KMS-11 (cell line): Measurements from ENCODE around the gene CLDN9.

Source experiments
- H2AFZ ChIP-seq: fragments of 200-600 bp; sonication (generic); 2 replicates; pipeline ENCODE4 v1.6.1; 2016; ENCODE audit warnings: antibody characterized with exemption, mixed run types, low read depth
- H3K27ac ChIP-seq: fragments of 200-600 bp; sonication (generic); 2 replicates; pipeline ENCODE4 v1.6.1; 2016; ENCODE audit warnings: mild to moderate bottlenecking, mixed run types
- H3K27me3 ChIP-seq: fragments of 200-600 bp; sonication (generic); 2 replicates; pipeline ENCODE4 v1.6.1; 2017; ENCODE audit warnings: mild to moderate bottlenecking, low read depth, mixed run types, moderate library complexity; ENCODE audit not compliant: insufficient read depth
- H3K36me3 ChIP-seq: fragments of 200-600 bp; sonication (generic); 2 replicates; pipeline ENCODE4 v1.6.1; 2017; ENCODE audit warnings: mild to moderate bottlenecking, mixed run types; ENCODE audit not compliant: insufficient read depth
- H3K4me1 ChIP-seq: fragments of 200-600 bp; sonication (generic); 2 replicates; pipeline ENCODE4 v1.6.1; 2016; ENCODE audit warnings: mild to moderate bottlenecking, low read depth, mixed run types; ENCODE audit not compliant: poor library complexity, severe bottlenecking
- H3K4me2 ChIP-seq: fragments of 200-600 bp; sonication (generic); 2 replicates; pipeline ENCODE4 v1.7.0; 2016; ENCODE audit warnings: mild to moderate bottlenecking, mixed run types
- H3K4me3 ChIP-seq: fragments of 200-600 bp; sonication (generic); IDR thresholded peaks from 2 replicates; pipeline ENCODE4 v1.6.1; 2017; ENCODE audit warnings: low read depth, low read length, mixed read lengths; ENCODE audit not compliant: insufficient read depth
- H3K79me2 ChIP-seq: fragments of 200-600 bp; sonication (generic); 2 replicates; pipeline ENCODE4 v1.6.1; 2016; ENCODE audit warnings: low read depth, mixed run types; ENCODE audit not compliant: insufficient read depth
- H3K9ac ChIP-seq: fragments of 200-600 bp; sonication (generic); 2 replicates; pipeline ENCODE4 v1.6.1; 2016; ENCODE audit warnings: mild to moderate bottlenecking, mixed run types
- H4K20me1 ChIP-seq: fragments of 200-600 bp; sonication (generic); 2 replicates; pipeline ENCODE4 v1.6.1; 2016; ENCODE audit warnings: mild to moderate bottlenecking, mixed run types; ENCODE audit not compliant: insufficient read depth
- CTCF ChIP-seq: fragments of 200-600 bp; sonication (generic); conservative IDR thresholded peaks from 2 replicates; pipeline ENCODE4 v1.6.1; 2017; ENCODE audit warnings: low read depth, mild to moderate bottlenecking, antibody characterized with exemption, low read length, moderate library complexity, mixed read lengths

Gene CLDN9

GRCh38 chr16:3012828-3013420 is at the start of gene CLDN9:
Gene CLDN9 (plus strand): TSS chr16:3012923. CDS start chr16:3013363, 440 bp downstream.
- H3K36me3 ChIP-seq, result no peaks in the 10 kb centered on the region
- TF ChIP-seq CTCF, result no peak
- no peaks in the 10 kb centered on the region for H4K20me1 ChIP-seq
- H2AFZ ChIP-seq, result peak within 1 kb of the TSS; percentile 53; the same call in 1 of the 2 replicates
- H3K4me3 ChIP-seq, result no peak within 1 kb of the TSS
- H3K79me2 ChIP-seq, result no peaks in the 10 kb centered on the region
- H3K4me1 ChIP-seq, result peaks cover 24% of the 10 kb centered on the region
- peak within 1 kb of the TSS; percentile 62 for H3K4me2 ChIP-seq
- H3K9ac ChIP-seq, result no peak within 1 kb of the TSS
- peaks cover 69% of the 10 kb centered on the region for H3K27me3 ChIP-seq
- H3K27ac ChIP-seq, result no peak within 1 kb of the TSS

- peak overlapping the region; percentile 76; the same call in 1 of the 2 replicates for H2AFZ ChIP-seq
- H3K27ac ChIP-seq, result no peak overlapping the region
- H3K4me1 ChIP-seq, result peaks cover 55% of the 10 kb centered on the region
- no peaks in the 10 kb centered on the region for H3K36me3 ChIP-seq
- H3K27me3 ChIP-seq, result peaks cover 27% of the 10 kb centered on the region
- peak overlapping the region; percentile 97 for H3K4me2 ChIP-seq
- H4K20me1 ChIP-seq, result no peaks in the 10 kb centered on the region
- H3K4me3 ChIP-seq, result no peak overlapping the region
- H3K79me2 ChIP-seq, result no peaks in the 10 kb centered on the region
- no peak for TF ChIP-seq CTCF
- no peak overlapping the region for H3K9ac ChIP-seq
Observed at GRCh38 chr16:2963074-2963722, 49.5 kb upstream of the CLDN9 start.

GRCh38 chr16:2963723-2964474 is 48.8 kb upstream of the CLDN9 start, which contains the start of gene KREMEN2:
Gene KREMEN2 (plus strand): TSS chr16:2964275. CDS start chr16:2964521, 246 bp downstream.
- 0 out of 2 replicates have a peak, but pooled peaks have one; percentile 1 for TF ChIP-seq CTCF
- Histone ChIP-seq H3K79me2 (no peaks in the 10 kb centered on the region), H3K4me1 (peaks cover 54% of the 10 kb centered on the region), H3K27ac (no peak within 1 kb of the TSS), H3K4me3 (no peak within 1 kb of the TSS), H3K36me3 (no peaks in the 10 kb centered on the region), H3K9ac (no peak within 1 kb of the TSS; the same call in 1 of the 2 replicates), H3K4me2 (peak within 1 kb of the TSS; percentile 97), H4K20me1 (no peaks in the 10 kb centered on the region), H3K27me3 (peaks cover 27% of the 10 kb centered on the region), H2AFZ (peak within 1 kb of the TSS; percentile 76)

- Histone ChIP-seq H3K9ac (no peak overlapping the region), H3K79me2 (peaks cover 2% of the 10 kb centered on the region; the same call in 1 of the 2 replicates), H4K20me1 (no peaks in the 10 kb centered on the region), H3K4me3 (no peak overlapping the region), H3K27me3 (peaks cover 27% of the 10 kb centered on the region), H3K4me1 (peaks cover 46% of the 10 kb centered on the region), H3K27ac (no peak overlapping the region), H3K36me3 (no peaks in the 10 kb centered on the region), H2AFZ (peak overlapping the region; percentile 76), H3K4me2 (peak overlapping the region; percentile 97)
- TF ChIP-seq CTCF, result no peak; the same call in 1 of the 2 replicates
Observed at GRCh38 chr16:2964475-2965336, 48.0 kb upstream of the CLDN9 start.
